HFF-Myc (cell line): Measurements from ENCODE around the gene ARL2BP.
"Not testable (repeated sequence)": the region's sequence is repeated elsewhere in the genome, so short reads cannot be mapped to it uniquely, and the experiment has no call there.

ENCODE experiments used
- DNase-seq: peaks from one replicate; pipeline ENCODE4 v3.0.0-alpha.2; 2011; ENCODE audit warnings: low read depth; ENCODE audit errors: extremely low read depth
- H3K4me3 ChIP-seq: replicated peaks from 2 replicates; pipeline ENCODE4 v1.5.1; 2011; ENCODE audit warnings: low read depth, mild to moderate bottlenecking, control low read depth, low read length
- CTCF ChIP-seq: IDR thresholded peaks from 2 replicates; pipeline ENCODE4 v1.5.1; 2012; ENCODE audit warnings: mild to moderate bottlenecking, low read depth, low read length, control low read depth; ENCODE audit errors: missing control alignments

ARL2BP gene

GRCh38 chr16:57264381-57264780 lies 19.3 kb downstream of the ARL2BP start:
- TF ChIP-seq CTCF: no peak
- H3K4me3 ChIP-seq: no peak overlapping the region
- DNase-seq: no peak

GRCh38 chr16:57264950-57265371 lies 19.9 kb downstream of the ARL2BP start:
- DNase-seq: no peak
- no peak for TF ChIP-seq CTCF
- H3K4me3 ChIP-seq: no peak overlapping the region

- no peak overlapping the region for H3K4me3 ChIP-seq
- no peak for TF ChIP-seq CTCF
- DNase-seq: no peak
Measured at GRCh38 chr16:57265850-57266530, 20.9 kb downstream of the ARL2BP start.

- DNase-seq: no peak
- no peak for TF ChIP-seq CTCF
- no peak overlapping the region for H3K4me3 ChIP-seq
Measured at GRCh38 chr16:57266531-57267260, 21.6 kb downstream of the ARL2BP start.

GRCh38 chr16:57267343-57267742 lies 22.3 kb downstream of the ARL2BP start:
- H3K4me3 ChIP-seq, DNase-seq: not testable (repeated sequence)

- TF ChIP-seq CTCF: no peak
- no peak overlapping the region for H3K4me3 ChIP-seq
- no peak for DNase-seq
Measured at GRCh38 chr16:57268804-57269800, 24.0 kb downstream of the ARL2BP start.
